PC-3 (cell line): ENCODE measurements around the gene PRTG. TPM values are rescaled to one million over a fixed set of nuclear protein-coding genes. Genes with fewer than 3 reads are reported as not detected.

Source experiments
- ATAC-seq: fragments of 200-7000 bp; cut with Tn5 transposase; 2 replicates; pipeline ENCODE4 v1.9.1; 2020; ENCODE audit warnings: mild to moderate bottlenecking, moderate library complexity
- BruUV-seq: library from RNA; stranded (reverse); fragments of 400-500 nt; replicated peaks from 2 replicates; lab custom pipeline; 2021; lab: Mats Ljungman, UMichigan
- CTCF ChIA-PET: fragments of 300-600 bp; sonication (Branson Sonifier 250); formaldehyde crosslinking; loops from one replicate; lab custom pipeline; 2022; ENCODE audit warnings: antibody characterized with exemption; lab: Charles Lee
- POLR2A ChIA-PET: fragments of 300-600 bp; sonication (Branson Sonifier 250); formaldehyde crosslinking; loops from one replicate; lab custom pipeline; 2022; ENCODE audit warnings: antibody characterized with exemption; ENCODE audit not compliant: unreplicated experiment; lab: Charles Lee
- DNase-seq: peaks from one replicate; pipeline ENCODE4 v3.0.0-alpha.2; 2015
- H2AFZ ChIP-seq: fragments of 300-600 bp; sonication (generic); 2 replicates; pipeline ENCODE4 v1.6.0; 2016; ENCODE audit warnings: antibody characterized with exemption, low read length
- H3F3A ChIP-seq: fragments of 300-600 bp; sonication (generic); one replicate; pipeline ENCODE4 v1.6.0; 2017; ENCODE audit warnings: antibody characterized with exemption, low read length, control low read depth, mild to moderate bottlenecking; ENCODE audit not compliant: unreplicated experiment
- H3K27ac ChIP-seq: fragments of 300-600 bp; sonication (generic); 2 replicates; pipeline ENCODE4 v1.5.1; 2016; ENCODE audit warnings: mild to moderate bottlenecking, low read length
- H3K27me3 ChIP-seq: fragments of 300-600 bp; sonication (generic); 2 replicates; pipeline ENCODE4 v1.6.1; 2016; ENCODE audit warnings: low read length, mixed read lengths
- H3K36me3 ChIP-seq: fragments of 300-600 bp; sonication (generic); 2 replicates; pipeline ENCODE4 v1.6.1; 2016; ENCODE audit warnings: low read depth, mixed run types, low read length, mixed read lengths
- H3K4me1 ChIP-seq: fragments of 300-600 bp; sonication (generic); 2 replicates; pipeline ENCODE4 v1.5.1; 2016; ENCODE audit warnings: low read length; ENCODE audit not compliant: insufficient read depth
- H3K4me2 ChIP-seq: fragments of 300-600 bp; sonication (generic); 2 replicates; pipeline ENCODE4 v1.6.0; 2016; ENCODE audit warnings: low read length
- H3K4me3 ChIP-seq: fragments of 300-600 bp; sonication (generic); 2 replicates; pipeline ENCODE4 v1.5.1; 2016; ENCODE audit warnings: mild to moderate bottlenecking, low read length, mixed read lengths
- H3K79me2 ChIP-seq: fragments of 300-600 bp; sonication (generic); 2 replicates; pipeline ENCODE4 v1.6.1; 2017; ENCODE audit warnings: low read length, mixed read lengths
- H3K9ac ChIP-seq: fragments of 300-600 bp; sonication (generic); 2 replicates; pipeline ENCODE4 v1.6.0; 2016; ENCODE audit warnings: mild to moderate bottlenecking, low read length
- H3K9me2 ChIP-seq: fragments of 300-600 bp; sonication (generic); replicated peaks from 2 replicates; pipeline ENCODE4 v1.6.1; 2016; ENCODE audit warnings: mixed run types, low read length, mixed read lengths
- H3K9me3 ChIP-seq: fragments of 300-600 bp; sonication (generic); 2 replicates; pipeline ENCODE4 v1.6.1; 2016; ENCODE audit warnings: low read length, mixed read lengths
- H4K20me1 ChIP-seq: fragments of 300-600 bp; sonication (generic); 2 replicates; pipeline ENCODE4 v1.6.1; 2016; ENCODE audit warnings: low read length, mixed read lengths
- CTCF ChIP-seq: fragments of 300-600 bp; sonication (generic); conservative IDR thresholded peaks from 2 replicates; pipeline ENCODE4 v1.5.1; 2017; ENCODE audit warnings: antibody characterized with exemption, low read depth, mild to moderate bottlenecking, low read length
- EZH2 ChIP-seq: fragments of 300-600 bp; sonication (generic); IDR thresholded peaks from one replicate; pipeline ENCODE4 v1.6.1; 2017; ENCODE audit warnings: antibody characterized with exemption, mild to moderate bottlenecking, low read length; ENCODE audit not compliant: unreplicated experiment
- EZH2phosphoT487 ChIP-seq: fragments of 300-600 bp; sonication (generic); IDR thresholded peaks from 2 replicates; pipeline ENCODE4 v1.6.1; 2018; ENCODE audit warnings: mild to moderate bottlenecking, antibody characterized with exemption, low read length, borderline replicate concordance
- intact Hi-C: fragments of 100-400 bp; cut with micrococcal nuclease; formaldehyde crosslinking; loops from 2 replicates; pipeline ENCODE4 v1.9.0; 2023
- total RNA-seq: library from RNA; depleted of rRNA; stranded (reverse); fragments of >200 nt; gene quantifications from 2 replicates; pipeline ENCODE4 v1.2.3, GENCODE V29; 2014

The PRTG gene
- total RNA-seq, 1 experiment from 2014 or later, result 5.2 TPM

GRCh38 chr15:55590788-55591187 lies 152.2 kb downstream of the PRTG start:
- Histone ChIP-seq H3K27me3 (peaks cover 26% of the 10 kb centered on the region), H3K9me2 (no peaks in the 10 kb centered on the region), H3K4me2 (no peak overlapping the region), H3K9me3 (no peaks in the 10 kb centered on the region), H3K27ac (no peak overlapping the region), H3K79me2 (no peaks in the 10 kb centered on the region), H3K9ac (no peak overlapping the region), H3K4me1 (no peaks in the 10 kb centered on the region), H3K36me3 (no peaks in the 10 kb centered on the region), H3K4me3 (no peak overlapping the region), H2AFZ (no peak overlapping the region), H4K20me1 (no peaks in the 10 kb centered on the region), H3F3A (no peaks in the 10 kb centered on the region)
- POLR2A ChIA-PET, result no interaction called here
- TF ChIP-seq EZH2, result no peak
- TF ChIP-seq EZH2phosphoT487, result no peak
- TF ChIP-seq CTCF, result no peak
- no TSS peak for BruUV-seq
- DNase-seq (no peak), ATAC-seq (no peak)
- intact Hi-C loops, result no loop called here
- CTCF ChIA-PET, result no interaction called here

GRCh38 chr15:55589287-55589686 lies 153.7 kb downstream of the PRTG start:
- intact Hi-C loops, result loop anchor here (5.0 kb wide), 2 partner anchors 38 to 62 kb away; no protein-coding TSS in a partner anchor
- TSS peak; percentile 46 for BruUV-seq

GRCh38 chr15:55588815-55589115 lies 154.2 kb downstream of the PRTG start:
- peak; percentile 15 for DNase-seq
- Histone ChIP-seq H3K79me2 (no peaks in the 10 kb centered on the region), H3K36me3 (no peaks in the 10 kb centered on the region), H3K9me3 (no peaks in the 10 kb centered on the region), H3K9ac (no peak overlapping the region), H3K9me2 (no peaks in the 10 kb centered on the region), H3F3A (no peaks in the 10 kb centered on the region), H2AFZ (peak overlapping the region; percentile 79), H4K20me1 (no peaks in the 10 kb centered on the region), H3K27me3 (peaks cover 34% of the 10 kb centered on the region), H3K27ac (no peak overlapping the region), H3K4me1 (no peaks in the 10 kb centered on the region), H3K4me2 (peak overlapping the region; percentile 77), H3K4me3 (peak overlapping the region; percentile 62)
- BruUV-seq, result no TSS peak
- no peak for ATAC-seq
- no peak for TF ChIP-seq CTCF
- TF ChIP-seq EZH2, result no peak
- no peak; the same call in 1 of the 2 replicates for TF ChIP-seq EZH2phosphoT487
- CTCF ChIA-PET, result no interaction called here
- POLR2A ChIA-PET, result no interaction called here
- intact Hi-C loops, result loop anchor here (5.0 kb wide), 2 partner anchors 39 to 61 kb away; no protein-coding TSS in a partner anchor

More at GRCh38 chr15:55589287-55589686, 153.7 kb downstream of the PRTG start:
- H3K79me2 ChIP-seq, result no peaks in the 10 kb centered on the region
- TF ChIP-seq CTCF (no peak), EZH2 (no peak)
- H4K20me1 ChIP-seq, result no peaks in the 10 kb centered on the region
- DNase-seq (no peak), ATAC-seq (no peak)
- no peak overlapping the region for H3K9ac ChIP-seq
- POLR2A ChIA-PET, result no interaction called here
- no peaks in the 10 kb centered on the region for H3F3A ChIP-seq
- peaks cover 33% of the 10 kb centered on the region for H3K27me3 ChIP-seq
- H3K9me3 ChIP-seq, result no peaks in the 10 kb centered on the region
- no peaks in the 10 kb centered on the region for H3K36me3 ChIP-seq
- no peaks in the 10 kb centered on the region for H3K9me2 ChIP-seq
- H2AFZ ChIP-seq, result peak overlapping the region; percentile 79; the same call in 1 of the 2 replicates
- H3K4me1 ChIP-seq, result no peaks in the 10 kb centered on the region
- H3K4me3 ChIP-seq, result no peak overlapping the region
- CTCF ChIA-PET, result no interaction called here
- peak overlapping the region; percentile 77; the same call in 1 of the 2 replicates for H3K4me2 ChIP-seq
- H3K27ac ChIP-seq, result no peak overlapping the region
